Prostate gland (tissue), 2 donors: ENCODE measurements around the gene LIMK1. TPM values are rescaled to one million over a fixed set of nuclear protein-coding genes. Genes with fewer than 3 reads are reported as not detected.

Experiments used
- DNase-seq: peaks from one replicate; pipeline ENCODE4 v3.0.0-alpha.2; 2019; ENCODE audit warnings: low spot score
- H3K27ac ChIP-seq, 2 donors: fragments of 200-600 bp; sonication (generic); 2 replicates each; pipeline ENCODE4 v1.5.1; 2017 to 2019
- H3K27me3 ChIP-seq: fragments of 200-600 bp; sonication (generic); replicated peaks from 2 replicates; pipeline ENCODE4 v1.5.1; 2019; ENCODE audit not compliant: insufficient read depth
- H3K36me3 ChIP-seq, 2 donors: fragments of 200-600 bp; sonication (generic); 1 replicate in 1 of 2; 2 replicates in 1 of 2; pipeline versions ENCODE4 v1.5.1 to v1.8.1; 2017 to 2019
- H3K4me1 ChIP-seq: fragments of 200-600 bp; sonication (generic); replicated peaks from 2 replicates; pipeline ENCODE4 v1.5.1; 2019
- H3K4me3 ChIP-seq, 2 donors: fragments of 200-600 bp; sonication (generic); 2 replicates each; pipeline ENCODE4 v1.5.1; 2017 to 2019
- H3K9me3 ChIP-seq: fragments of 200-600 bp; sonication (generic); 2 replicates; pipeline ENCODE4 v1.5.1; 2017
- POLR2A ChIP-seq: fragments of 450-650 bp; IDR thresholded peaks from one replicate; pipeline ENCODE4 v1.6.1; 2016; ENCODE audit warnings: antibody characterized with exemption, mild to moderate bottlenecking
- POLR2AphosphoS5 ChIP-seq: sonication (generic); formaldehyde crosslinking; IDR thresholded peaks from one replicate; pipeline ENCODE4 v1.6.1; 2017; ENCODE audit warnings: antibody characterized with exemption
- WGBS: methylation state at CpG from one replicate; pipeline ENCODE4 v1.1.5; 2018; 5-methylcytosine and 5-hydroxymethylcytosine counted together
- intact Hi-C: fragments of 100-400 bp; cut with DNase I; formaldehyde crosslinking; loops from one replicate; pipeline ENCODE4 v1.14.2; 2022
- total RNA-seq, 2 donors: library from RNA; depleted of rRNA; stranded (reverse); fragments of >200 nt; gene quantifications; one replicate each; pipeline ENCODE4 v1.1.0, GENCODE V29; 2016
- TF ChIP-seq, protein P1 (sequence below), 4 experiments: fragments of 200-600 bp in 2 of 4; fragments of 450-650 bp in 2 of 4; sonication (generic) in 2 of 4; IDR thresholded peaks; 1 replicate in 3 of 4; 2 replicates in 1 of 4; pipeline ENCODE4 v1.5.1; 2016 to 2019; ENCODE audit warnings: antibody characterized with exemption in 4 of 4, mild to moderate bottlenecking in 2 of 4, moderate library complexity in 2 of 4

The LIMK1 gene
- total RNA-seq, 2 donors from 2014 or later = 12.8 to 41.2 TPM

DNA sequence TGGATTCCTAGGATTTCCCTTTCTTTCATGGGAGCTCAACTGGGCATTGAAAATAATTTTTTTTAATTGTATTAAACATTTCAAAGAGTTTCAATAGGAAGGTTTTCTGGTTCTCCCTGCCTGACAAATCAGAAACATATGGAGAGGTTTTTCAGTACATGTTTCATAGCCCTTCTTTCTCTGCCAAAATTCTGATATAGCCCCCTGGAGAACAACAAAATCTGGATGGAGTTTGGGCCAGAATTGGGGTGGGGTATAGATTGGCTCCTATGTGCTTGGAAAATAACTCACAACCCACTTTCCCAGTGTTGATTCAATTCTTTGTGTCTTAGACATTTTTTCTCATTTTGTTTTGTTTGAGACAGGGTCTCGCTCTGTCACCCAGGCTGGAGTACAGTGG is 66.0 kb downstream of the LIMK1 start:
- no peaks in the 10 kb centered on the region for H3K36me3 ChIP-seq
- H3K4me1 ChIP-seq = no peaks in the 10 kb centered on the region
- no peak overlapping the region for H3K4me3 ChIP-seq
- no peaks in the 10 kb centered on the region for H3K27me3 ChIP-seq
- H3K9me3 ChIP-seq = no peaks in the 10 kb centered on the region
- 100% methylated on average over 1 of the region's 1 CpG for WGBS
- TF ChIP-seq, protein P1, sequence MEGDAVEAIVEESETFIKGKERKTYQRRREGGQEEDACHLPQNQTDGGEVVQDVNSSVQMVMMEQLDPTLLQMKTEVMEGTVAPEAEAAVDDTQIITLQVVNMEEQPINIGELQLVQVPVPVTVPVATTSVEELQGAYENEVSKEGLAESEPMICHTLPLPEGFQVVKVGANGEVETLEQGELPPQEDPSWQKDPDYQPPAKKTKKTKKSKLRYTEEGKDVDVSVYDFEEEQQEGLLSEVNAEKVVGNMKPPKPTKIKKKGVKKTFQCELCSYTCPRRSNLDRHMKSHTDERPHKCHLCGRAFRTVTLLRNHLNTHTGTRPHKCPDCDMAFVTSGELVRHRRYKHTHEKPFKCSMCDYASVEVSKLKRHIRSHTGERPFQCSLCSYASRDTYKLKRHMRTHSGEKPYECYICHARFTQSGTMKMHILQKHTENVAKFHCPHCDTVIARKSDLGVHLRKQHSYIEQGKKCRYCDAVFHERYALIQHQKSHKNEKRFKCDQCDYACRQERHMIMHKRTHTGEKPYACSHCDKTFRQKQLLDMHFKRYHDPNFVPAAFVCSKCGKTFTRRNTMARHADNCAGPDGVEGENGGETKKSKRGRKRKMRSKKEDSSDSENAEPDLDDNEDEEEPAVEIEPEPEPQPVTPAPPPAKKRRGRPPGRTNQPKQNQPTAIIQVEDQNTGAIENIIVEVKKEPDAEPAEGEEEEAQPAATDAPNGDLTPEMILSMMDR (IDR thresholded peaks at IDR 0.05) = no peak
- TF ChIP-seq POLR2A (no peak), POLR2AphosphoS5 (no peak)
- intact Hi-C loops = no loop called here
- H3K27ac ChIP-seq = no peak overlapping the region
- no peak for DNase-seq

DNA sequence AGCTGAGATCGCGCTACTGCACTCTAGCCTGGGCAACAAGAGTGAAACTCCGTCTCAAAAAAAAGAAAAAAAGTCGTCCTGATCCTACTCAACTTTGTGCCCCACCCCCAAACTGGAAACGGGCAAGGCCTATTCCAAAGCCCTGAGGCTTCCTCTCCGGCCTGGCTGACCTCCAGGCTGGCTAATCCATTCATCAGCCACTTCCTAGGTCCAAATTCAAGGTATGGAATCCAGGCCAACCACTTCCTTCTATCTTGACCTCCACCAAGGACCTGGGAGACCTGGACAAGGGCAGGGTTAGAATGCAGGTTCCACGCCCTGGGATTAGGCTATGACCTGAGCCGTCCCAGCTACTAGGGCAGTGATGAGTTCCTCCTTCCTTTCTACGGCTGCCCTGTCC is 70.1 kb downstream of the LIMK1 start:
- no peak for DNase-seq
- Histone ChIP-seq H3K9me3 (no peaks in the 10 kb centered on the region), H3K27me3 (no peaks in the 10 kb centered on the region), H3K27ac (no peak overlapping the region), H3K36me3 (no peaks in the 10 kb centered on the region), H3K4me3 (no peak overlapping the region), H3K4me1 (no peaks in the 10 kb centered on the region)
- TF ChIP-seq POLR2A = no peak
- TF ChIP-seq POLR2AphosphoS5 = no peak
- TF ChIP-seq, protein P1 (IDR thresholded peaks at IDR 0.05) = no peak
- 84% methylated on average over 9 of the region's 9 CpGs for whole genome bisulfite sequencing
- intact Hi-C loops = no loop called here

DNA sequence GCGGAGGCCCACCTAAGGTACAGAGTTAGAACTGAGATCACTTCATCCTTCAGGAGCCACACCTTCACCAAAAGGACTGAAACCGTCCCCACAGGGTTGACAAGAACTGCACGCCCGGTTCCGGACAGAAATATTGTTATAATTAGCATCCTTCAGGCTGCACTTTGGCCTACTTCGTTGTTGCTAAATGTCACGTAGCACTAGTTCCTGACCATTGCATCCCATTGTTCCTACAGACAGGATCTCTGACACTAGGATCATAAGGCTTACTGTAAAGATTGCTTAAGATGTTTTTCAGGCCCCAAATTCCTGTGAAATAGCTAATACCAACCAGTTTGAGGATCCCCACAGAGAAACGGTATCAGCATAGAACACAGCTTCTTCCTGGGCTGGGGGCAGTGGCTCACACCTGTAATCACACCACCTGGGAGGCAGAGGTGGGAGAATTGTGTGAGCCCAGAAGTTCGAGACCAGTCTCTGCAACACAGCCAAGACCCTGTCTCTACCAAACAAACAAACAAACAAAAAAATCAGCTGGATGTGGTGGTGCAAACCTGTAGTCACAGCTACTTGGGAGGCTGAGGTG is 72.3 kb downstream of the LIMK1 start:
- TF ChIP-seq, protein P1 (IDR thresholded peaks at IDR 0.05) = no peak
- TF ChIP-seq POLR2A (no peak), POLR2AphosphoS5 (no peak)
- Histone ChIP-seq H3K27ac (no peak overlapping the region), H3K4me3 (no peak overlapping the region), H3K27me3 (no peaks in the 10 kb centered on the region), H3K4me1 (no peaks in the 10 kb centered on the region), H3K9me3 (no peaks in the 10 kb centered on the region), H3K36me3 (no peaks in the 10 kb centered on the region)
- no peak for DNase-seq
- intact Hi-C loops = no loop called here
- WGBS = 84% methylated on average over 9 of the region's 9 CpGs

DNA sequence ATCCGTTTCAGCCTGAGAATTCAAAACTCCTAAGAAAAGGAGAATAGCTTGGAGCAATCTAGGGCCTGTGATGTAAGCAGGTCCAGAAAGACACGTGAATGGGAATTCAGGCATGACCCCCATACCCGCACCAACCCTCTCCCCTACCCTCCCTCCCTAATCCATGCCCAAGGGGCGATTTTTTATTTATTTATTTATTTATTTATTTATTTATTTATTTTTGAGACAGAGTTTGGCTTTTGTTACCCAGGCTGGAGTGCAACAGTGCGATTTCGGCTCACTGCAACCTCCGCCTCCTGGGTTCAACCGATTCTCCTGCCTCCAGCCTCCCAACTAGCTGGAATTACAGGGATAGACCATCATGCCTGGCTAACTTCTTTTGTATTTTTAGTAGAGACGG is 74.0 kb downstream of the LIMK1 start:
- Histone ChIP-seq H3K27ac (no peak overlapping the region), H3K36me3 (no peaks in the 10 kb centered on the region), H3K27me3 (no peaks in the 10 kb centered on the region), H3K9me3 (no peaks in the 10 kb centered on the region), H3K4me1 (no peaks in the 10 kb centered on the region), H3K4me3 (no peak overlapping the region)
- DNase-seq = no peak
- 94% methylated on average over 9 of the region's 9 CpGs for WGBS
- intact Hi-C loops = no loop called here
- TF ChIP-seq POLR2AphosphoS5 (no peak), POLR2A (no peak)
- TF ChIP-seq, protein P1 (IDR thresholded peaks at IDR 0.05) = no peak

DNA sequence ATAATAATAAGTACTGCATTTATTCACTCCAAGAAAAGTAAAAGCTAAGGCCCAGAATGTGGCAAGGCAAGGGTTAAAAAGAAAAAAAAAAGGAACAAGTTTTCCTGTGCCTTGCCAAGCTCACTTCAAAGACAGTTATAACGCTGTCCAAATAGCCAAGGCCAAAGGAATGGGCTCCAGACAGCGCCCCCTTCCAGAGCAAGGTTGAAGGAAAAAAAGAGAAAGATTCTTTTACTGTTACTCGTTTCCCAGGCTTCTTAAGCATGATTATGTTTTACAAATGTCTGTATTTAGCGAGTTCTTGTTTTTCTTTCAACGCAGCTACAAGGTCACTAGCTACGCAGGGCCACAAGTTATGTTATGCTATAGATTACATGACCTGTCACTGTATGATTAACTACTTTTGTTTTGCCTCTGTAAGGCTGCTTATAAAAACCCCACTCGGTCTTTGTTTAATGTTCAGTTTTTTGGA is 81.4 kb downstream of the LIMK1 start:
- H3K4me1 ChIP-seq = no peaks in the 10 kb centered on the region
- no peak for TF ChIP-seq POLR2A
- TF ChIP-seq, protein P1 (IDR thresholded peaks at IDR 0.05) = no peak
- no peak for TF ChIP-seq POLR2AphosphoS5
- no peak overlapping the region for H3K4me3 ChIP-seq
- H3K27me3 ChIP-seq = no peaks in the 10 kb centered on the region
- DNase-seq = no peak
- H3K9me3 ChIP-seq = no peaks in the 10 kb centered on the region
- intact Hi-C loops = no loop called here
- H3K27ac ChIP-seq = no peak overlapping the region
- WGBS = 14% methylated on average over 7 of the region's 7 CpGs
- H3K36me3 ChIP-seq = no peaks in the 10 kb centered on the region
